Measurements from ENCODE around the gene ADORA2B. TPM values are rescaled to one million over a fixed set of nuclear protein-coding genes. Genes with fewer than 3 reads are reported as not detected.
"Not testable (repeated sequence)": the region's sequence is repeated elsewhere in the genome, so short reads cannot be mapped to it uniquely, and the experiment has no call there.

ADORA2B gene
- polyA plus RNA-seq, 1 of the 3 experiments (the other 2 are of a cell fraction) = 12.6 TPM

DNA sequence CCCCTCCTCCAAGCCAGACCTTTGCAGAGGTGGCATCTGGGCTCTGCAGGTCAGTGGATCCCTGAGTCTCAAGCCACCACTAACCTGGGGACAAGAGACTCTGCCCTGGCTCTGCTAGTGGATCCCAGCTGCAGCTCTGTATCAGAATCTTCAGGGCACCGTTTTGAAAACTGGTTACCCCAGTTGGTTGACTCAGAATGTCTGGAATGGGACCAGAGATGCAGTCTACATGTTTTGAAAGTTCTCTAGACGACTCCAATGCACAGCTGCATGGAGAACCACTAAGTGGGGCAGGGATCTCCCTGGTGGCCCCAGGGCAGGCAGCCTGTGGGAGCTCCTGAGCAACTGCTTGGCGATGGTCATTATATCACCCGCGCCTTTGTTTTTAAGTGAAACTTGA is 34.1 kb upstream of the ADORA2B start:
- Histone ChIP-seq H3K4me1 (ENCODE audit: control insufficient read depth in 1 of 2, insufficient read depth in 2 of 2, low read depth in 1 of 2, low read length in 1 of 2) (peaks cover 0 to 6% of the 10 kb centered on the region in 2 experiments; a peak in 1 of 4 replicates), H3K79me2 (ENCODE audit: insufficient read depth) (no peaks in the 10 kb centered on the region), H3F3A (replicated peaks; ENCODE audit: insufficient read depth) (no peaks in the 10 kb centered on the region), H3K27me3 (ENCODE audit: insufficient read depth) (no peaks in the 10 kb centered on the region), H3K4me3 (ENCODE audit: low read depth in 2 of 2, low read length in 1 of 2) (no peak overlapping the region), H3K36me3 (replicated peaks in 1 of 2; ENCODE audit: control insufficient read depth in 1 of 2, insufficient read depth in 2 of 2, low read length in 1 of 2) (no peaks in the 10 kb centered on the region), H3K9ac (no peak overlapping the region), H2AFZ (ENCODE audit: low read depth) (no peak overlapping the region), H3K4me2 (no peak overlapping the region), H3K9me2 (no peaks in the 10 kb centered on the region), H3K27ac (ENCODE audit: low read depth in 2 of 2, low read length in 1 of 2) (no peak overlapping the region), H4K20me1 (ENCODE audit: insufficient read depth) (no peaks in the 10 kb centered on the region), H3K9me3 (no peaks in the 10 kb centered on the region)
- no peak for DNase-seq
- 92% methylated on average over 3 of the region's 5 CpGs for WGBS (ENCODE audit: low lambda C conversion rate)
- POLR2A ChIA-PET = no interaction called here
- CTCF ChIA-PET = interaction anchor here (1.0 kb wide), 1 partner anchor 33 kb away, joined by 4 read pairs; no protein-coding TSS in a partner anchor
- TF ChIP-seq USF2 (IDR thresholded peaks at IDR 0.05; ENCODE audit: borderline replicate concordance, low read depth, low read length) (no peak), POLR2AphosphoS5 (IDR thresholded peaks at IDR 0.05; ENCODE audit: low read depth, low read length) (no peak), EP300 (IDR thresholded peaks at IDR 0.05; ENCODE audit: borderline replicate concordance in 1 of 2, low read depth in 1 of 2, low read length in 1 of 2) (no peak), MAX (IDR thresholded peaks at IDR 0.05; ENCODE audit: low read depth) (no peak), TAF1 (IDR thresholded peaks at IDR 0.05; ENCODE audit: borderline replicate concordance, low read depth, low read length) (no peak), JUND (IDR thresholded peaks at IDR 0.05) (no peak), FOXJ3 (CRISPR knock-in tag; IDR thresholded peaks at IDR 0.05) (no peak), NFIC (IDR thresholded peaks at IDR 0.05; ENCODE audit: borderline replicate concordance) (no peak)
- TF ChIP-seq, protein P1, sequence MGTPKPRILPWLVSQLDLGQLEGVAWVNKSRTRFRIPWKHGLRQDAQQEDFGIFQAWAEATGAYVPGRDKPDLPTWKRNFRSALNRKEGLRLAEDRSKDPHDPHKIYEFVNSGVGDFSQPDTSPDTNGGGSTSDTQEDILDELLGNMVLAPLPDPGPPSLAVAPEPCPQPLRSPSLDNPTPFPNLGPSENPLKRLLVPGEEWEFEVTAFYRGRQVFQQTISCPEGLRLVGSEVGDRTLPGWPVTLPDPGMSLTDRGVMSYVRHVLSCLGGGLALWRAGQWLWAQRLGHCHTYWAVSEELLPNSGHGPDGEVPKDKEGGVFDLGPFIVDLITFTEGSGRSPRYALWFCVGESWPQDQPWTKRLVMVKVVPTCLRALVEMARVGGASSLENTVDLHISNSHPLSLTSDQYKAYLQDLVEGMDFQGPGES (IDR thresholded peaks at IDR 0.05; ENCODE audit: low read depth, low read length) = no peak

- H2AFZ ChIP-seq (ENCODE audit: low read depth); H3K4me2 ChIP-seq; H4K20me1 ChIP-seq (ENCODE audit: insufficient read depth); H3K4me3 ChIP-seq (ENCODE audit: low read depth in 2 of 2, low read length in 1 of 2); H3K27ac ChIP-seq (ENCODE audit: low read depth in 2 of 2, low read length in 1 of 2); H3K79me2 ChIP-seq (ENCODE audit: insufficient read depth); H3K9ac ChIP-seq; H3K36me3 ChIP-seq (replicated peaks in 1 of 2; ENCODE audit: control insufficient read depth in 1 of 2, insufficient read depth in 2 of 2, low read length in 1 of 2); H3F3A ChIP-seq (replicated peaks; ENCODE audit: insufficient read depth); H3K27me3 ChIP-seq (ENCODE audit: insufficient read depth); DNase-seq; POLR2A ChIA-PET; H3K9me2 ChIP-seq; CTCF ChIA-PET; H3K9me3 ChIP-seq: not testable (repeated sequence)
- 82% methylated on average over 5 of the region's 5 CpGs for WGBS (ENCODE audit: low lambda C conversion rate)
- H3K4me1 ChIP-seq (ENCODE audit: control insufficient read depth in 1 of 2, insufficient read depth in 2 of 2, low read depth in 1 of 2, low read length in 1 of 2) = peaks cover 0 to 11% of the 10 kb centered on the region in 2 experiments; a peak in 1 of 4 replicates
Measured at GRCh38 chr17:15911701-15912100, 33.2 kb upstream of the ADORA2B start.

- Histone ChIP-seq H3K9ac (no peak overlapping the region), H3K9me3 (no peaks in the 10 kb centered on the region), H3K9me2 (no peaks in the 10 kb centered on the region), H3K36me3 (replicated peaks in 1 of 2; ENCODE audit: control insufficient read depth in 1 of 2, insufficient read depth in 2 of 2, low read length in 1 of 2) (no peaks in the 10 kb centered on the region), H4K20me1 (ENCODE audit: insufficient read depth) (no peaks in the 10 kb centered on the region), H3K4me2 (no peak overlapping the region), H3K27me3 (ENCODE audit: insufficient read depth) (no peaks in the 10 kb centered on the region), H3F3A (replicated peaks; ENCODE audit: insufficient read depth) (no peaks in the 10 kb centered on the region), H3K79me2 (ENCODE audit: insufficient read depth) (no peaks in the 10 kb centered on the region), H2AFZ (ENCODE audit: low read depth) (no peak overlapping the region), H3K4me3 (ENCODE audit: low read depth in 2 of 2, low read length in 1 of 2) (no peak overlapping the region), H3K27ac (ENCODE audit: low read depth in 2 of 2, low read length in 1 of 2) (no peak overlapping the region), H3K4me1 (ENCODE audit: control insufficient read depth in 1 of 2, insufficient read depth in 2 of 2, low read depth in 1 of 2, low read length in 1 of 2) (peaks cover 0 to 12% of the 10 kb centered on the region in 2 experiments; a peak in 1 of 4 replicates)
- ChIA-PET POLR2A (no interaction called here), CTCF (no interaction called here)
- DNase-seq = no peak
- WGBS (ENCODE audit: low lambda C conversion rate) = 79% methylated on average over 8 of the region's 9 CpGs
- TF ChIP-seq PBX3 (IDR thresholded peaks at IDR 0.05) (no peak), TEAD4 (IDR thresholded peaks at IDR 0.05; ENCODE audit: borderline replicate concordance, insufficient read depth) (no peak), POLR2AphosphoS5 (IDR thresholded peaks at IDR 0.05; ENCODE audit: low read depth, low read length) (no peak), SIN3A (IDR thresholded peaks at IDR 0.05; ENCODE audit: borderline replicate concordance, low read depth, low read length) (no peak), REST (IDR thresholded peaks at IDR 0.05; ENCODE audit: low read depth, low read length) (no peak), JUND (IDR thresholded peaks at IDR 0.05) (no peak), GATA2 (CRISPR knock-in tag; IDR thresholded peaks at IDR 0.05) (no peak)
Measured at GRCh38 chr17:15912416-15912955, 32.4 kb upstream of the ADORA2B start.
